HG03097 (cell line): Measurements from ENCODE around the gene MUC12.
"Not testable (repeated sequence)": the region's sequence is repeated elsewhere in the genome, so short reads cannot be mapped to it uniquely, and the experiment has no call there.

Experiments used
- ATAC-seq: cut with Tn5 transposase; IDR thresholded peaks from one replicate; pipeline ENCODE4 v1.9.1; 2021; ENCODE audit not compliant: unreplicated experiment, low FRiP score

MUC12 gene

GRCh38 chr7:100983451-100984187 lies 14.3 kb downstream of the MUC12 start:
- no peak for ATAC-seq

GRCh38 chr7:100984241-100984918 lies 15.0 kb downstream of the MUC12 start:
- not testable (repeated sequence) for ATAC-seq

GRCh38 chr7:100985033-100985797 lies 15.8 kb downstream of the MUC12 start:
- ATAC-seq, result not testable (repeated sequence)

DNA sequence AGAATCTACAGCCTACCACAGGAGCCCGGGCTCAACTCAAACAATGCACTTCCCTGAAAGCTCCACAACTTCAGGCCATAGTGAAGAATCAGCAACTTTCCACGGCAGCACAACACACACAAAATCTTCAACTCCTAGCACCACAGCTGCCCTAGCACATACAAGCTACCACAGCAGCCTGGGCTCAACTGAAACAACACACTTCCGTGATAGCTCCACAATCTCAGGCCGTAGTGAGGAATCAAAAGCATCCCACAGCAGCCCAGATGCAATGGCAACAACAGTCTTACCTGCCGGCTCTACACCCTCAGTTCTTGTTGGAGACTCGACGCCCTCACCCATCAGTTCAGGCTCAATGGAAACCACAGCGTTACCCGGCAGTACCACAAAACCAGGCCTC lies 22.3 kb downstream of the MUC12 start:
- no peak for ATAC-seq

DNA sequence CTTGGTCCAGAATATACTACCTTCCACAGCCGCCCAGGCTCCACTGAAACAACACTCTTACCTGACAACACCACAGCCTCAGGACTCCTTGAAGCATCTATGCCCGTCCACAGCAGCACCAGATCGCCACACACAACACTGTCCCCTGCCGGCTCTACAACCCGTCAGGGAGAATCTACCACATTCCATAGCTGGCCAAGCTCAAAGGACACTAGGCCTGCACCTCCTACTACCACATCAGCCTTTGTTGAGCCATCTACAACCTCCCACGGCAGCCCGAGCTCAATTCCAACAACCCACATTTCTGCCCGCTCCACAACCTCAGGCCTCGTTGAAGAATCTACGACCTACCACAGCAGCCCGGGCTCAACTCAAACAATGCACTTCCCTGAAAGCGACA lies 22.9 kb downstream of the MUC12 start:
- not testable (repeated sequence) for ATAC-seq

GRCh38 chr7:100994671-100995070 lies 25.3 kb downstream of the MUC12 start:
- ATAC-seq, result not testable (repeated sequence)

DNA sequence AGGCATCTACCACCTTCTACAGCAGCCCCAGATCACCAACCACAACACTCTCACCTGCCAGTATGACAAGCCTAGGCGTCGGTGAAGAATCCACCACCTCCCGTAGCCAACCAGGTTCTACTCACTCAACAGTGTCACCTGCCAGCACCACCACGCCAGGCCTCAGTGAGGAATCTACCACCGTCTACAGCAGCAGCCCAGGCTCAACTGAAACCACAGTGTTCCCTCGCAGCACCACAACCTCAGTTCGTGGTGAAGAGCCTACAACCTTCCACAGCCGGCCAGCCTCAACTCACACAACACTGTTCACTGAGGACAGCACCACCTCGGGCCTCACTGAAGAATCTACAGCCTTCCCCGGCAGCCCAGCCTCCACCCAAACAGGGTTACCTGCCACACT lies 29.2 kb downstream of the MUC12 start:
- ATAC-seq, result not testable (repeated sequence)

- not testable (repeated sequence) for ATAC-seq
Measured at GRCh38 chr7:100999334-100999733, 30.0 kb downstream of the MUC12 start.

- ATAC-seq, result not testable (repeated sequence)
Measured at GRCh38 chr7:101000025-101000424, 30.7 kb downstream of the MUC12 start.

DNA sequence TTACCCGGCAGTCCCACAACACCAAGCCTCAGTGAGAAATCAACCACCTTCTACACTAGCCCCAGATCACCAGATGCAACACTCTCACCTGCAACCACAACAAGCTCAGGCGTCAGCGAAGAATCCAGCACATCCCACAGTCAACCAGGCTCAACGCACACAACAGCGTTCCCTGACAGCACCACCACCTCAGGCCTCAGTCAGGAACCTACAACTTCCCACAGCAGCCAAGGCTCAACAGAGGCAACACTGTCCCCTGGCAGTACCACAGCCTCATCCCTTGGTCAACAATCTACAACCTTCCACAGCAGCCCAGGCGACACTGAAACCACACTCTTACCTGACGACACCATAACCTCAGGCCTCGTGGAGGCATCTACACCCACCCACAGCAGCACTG lies 33.0 kb downstream of the MUC12 start:
- ATAC-seq, result not testable (repeated sequence)

DNA sequence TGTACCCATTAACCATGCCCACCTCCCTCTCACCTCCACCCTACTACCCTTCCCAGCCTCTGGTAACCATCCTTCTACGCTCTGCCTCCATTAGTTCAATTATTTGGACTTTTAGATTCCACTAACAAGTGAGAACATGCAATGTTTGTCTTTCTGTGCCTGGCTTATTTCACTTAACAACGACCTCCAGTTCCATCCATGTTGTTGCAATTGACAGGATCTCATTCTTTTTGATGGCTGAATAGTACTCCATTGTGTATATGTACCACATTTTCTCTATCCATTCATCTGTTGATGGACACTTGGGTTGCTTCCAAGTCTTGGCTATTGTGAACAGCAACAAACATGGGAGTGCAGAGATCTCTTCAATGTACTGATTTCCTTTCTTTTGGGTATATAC lies 38.0 kb downstream of the MUC12 start:
- ATAC-seq, result not testable (repeated sequence)

GRCh38 chr7:101009629-101010028 lies 40.3 kb downstream of the MUC12 start:
- ATAC-seq, result no peak

- ATAC-seq, result no peak
Measured at GRCh38 chr7:101012931-101013330, 43.6 kb downstream of the MUC12 start.

DNA sequence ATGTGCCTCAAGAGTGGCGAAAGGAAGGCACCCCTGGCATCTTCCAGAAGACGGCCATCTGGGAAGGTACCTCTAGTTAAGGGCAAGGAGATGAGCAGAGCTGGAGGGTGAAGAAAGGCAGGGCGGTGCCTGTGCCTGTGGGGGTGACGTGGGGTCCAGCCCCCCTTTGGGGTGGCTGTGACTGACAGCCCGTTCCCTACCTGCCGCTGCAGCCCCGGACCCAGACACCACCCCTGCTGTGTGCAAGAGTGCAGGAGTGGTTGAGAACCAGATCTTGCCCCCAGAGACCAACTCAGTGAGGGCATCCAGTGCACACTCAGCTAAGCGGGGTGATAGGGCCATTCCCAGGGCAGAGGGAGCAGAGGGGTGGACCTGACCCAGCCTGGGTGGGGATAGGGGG lies 46.3 kb downstream of the MUC12 start:
- ATAC-seq, result no peak

DNA sequence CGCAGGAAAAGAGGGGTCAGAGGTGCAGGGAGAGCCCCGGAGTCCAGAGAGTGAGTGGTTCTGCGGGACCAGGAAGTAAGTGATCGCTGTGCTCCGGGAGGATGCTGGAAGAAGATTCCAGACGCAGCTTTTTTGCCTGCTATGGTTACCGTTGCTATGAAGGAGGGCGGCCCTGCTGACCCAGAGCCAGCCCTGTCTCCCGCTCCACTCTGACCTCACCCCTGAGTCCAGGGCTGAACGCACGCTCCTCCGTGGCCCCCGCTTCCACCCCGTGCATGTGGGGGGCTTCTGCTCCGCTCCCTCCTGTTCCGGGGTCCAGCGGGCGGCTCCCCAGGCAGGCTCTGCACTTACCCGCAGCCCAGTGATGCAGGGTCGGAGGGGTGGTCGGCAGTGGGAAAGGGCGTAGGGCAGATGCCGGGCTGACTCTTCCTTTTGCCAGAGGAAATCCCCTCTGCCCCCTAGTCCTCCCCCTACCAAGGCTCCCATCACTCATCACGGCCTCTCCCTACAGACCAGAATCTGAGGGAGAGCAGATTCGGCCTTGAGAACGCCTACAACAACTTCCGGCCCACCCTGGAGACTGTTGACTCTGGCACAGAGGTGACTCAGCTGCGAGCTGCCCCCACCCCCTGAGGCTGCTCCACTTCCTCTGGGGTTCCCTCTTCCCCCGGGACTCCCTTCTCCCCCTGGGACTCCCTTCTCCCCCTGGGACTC lies 47.9 kb downstream of the MUC12 start:
- ATAC-seq, result no peak

DNA sequence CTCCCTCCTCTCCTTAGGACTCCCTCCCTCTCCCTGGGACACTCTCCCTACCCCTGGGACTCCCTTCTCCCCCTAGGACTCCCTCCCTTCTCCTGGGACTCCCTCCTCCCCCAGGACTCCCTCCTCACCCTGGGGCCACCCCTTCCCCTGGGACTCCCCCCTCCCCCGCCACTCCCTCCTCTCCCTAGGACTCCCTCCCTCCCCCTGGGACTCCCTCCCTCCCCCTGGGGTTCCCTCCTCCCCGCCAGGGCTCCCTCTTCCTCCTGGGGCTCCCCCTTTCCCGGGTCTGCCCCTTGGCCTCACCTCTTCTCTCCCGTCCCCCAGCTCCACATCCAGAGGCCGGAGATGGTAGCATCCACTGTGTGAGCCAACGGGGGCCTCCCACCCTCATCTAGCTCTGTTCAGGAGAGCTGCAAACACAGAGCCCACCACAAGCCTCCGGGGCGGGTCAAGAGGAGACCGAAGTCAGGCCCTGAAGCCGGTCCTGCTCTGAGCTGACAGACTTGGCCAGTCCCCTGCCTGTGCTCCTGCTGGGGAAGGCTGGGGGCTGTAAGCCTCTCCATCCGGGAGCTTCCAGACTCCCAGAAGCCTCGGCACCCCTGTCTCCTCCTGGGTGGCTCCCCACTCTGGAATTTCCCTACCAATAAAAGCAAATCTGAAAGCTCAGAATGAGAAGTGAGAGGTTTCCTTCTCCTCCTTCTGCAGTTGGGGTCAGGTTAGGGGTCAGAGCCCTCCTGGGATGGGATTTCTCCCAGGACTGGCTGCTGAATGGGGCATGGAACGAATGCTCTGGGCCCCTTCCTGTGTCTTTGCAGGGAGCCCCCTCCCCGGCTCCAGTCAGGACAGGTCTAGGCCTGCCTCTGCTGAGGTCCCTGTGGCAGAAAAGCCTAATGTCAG lies 49.2 kb downstream of the MUC12 start:
- no peak for ATAC-seq

GRCh38 chr7:101020444-101020843 lies 51.1 kb downstream of the MUC12 start:
- ATAC-seq, result no peak

DNA sequence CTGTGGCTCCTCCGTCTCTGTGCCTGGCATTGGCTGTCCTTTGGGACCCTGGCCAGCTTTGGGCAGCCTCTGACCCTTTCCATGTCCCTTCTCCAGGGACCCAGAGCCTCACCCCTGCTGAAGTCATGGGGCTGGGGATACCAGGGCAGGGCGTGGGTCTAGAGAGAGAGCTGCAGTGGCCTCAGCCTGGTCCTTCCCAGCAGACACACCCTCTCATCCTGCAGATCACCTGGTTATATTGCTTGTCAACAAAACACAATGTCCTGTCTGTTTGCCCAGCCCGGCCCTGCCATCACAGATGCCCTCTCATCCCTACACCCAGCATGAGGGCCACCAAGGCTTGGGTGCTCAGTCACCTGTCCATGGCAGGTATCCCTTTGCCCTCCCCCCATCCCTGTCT lies 52.3 kb downstream of the MUC12 start:
- no peak for ATAC-seq

GRCh38 chr7:101023839-101024238 lies 54.5 kb downstream of the MUC12 start:
- ATAC-seq, result no peak

DNA sequence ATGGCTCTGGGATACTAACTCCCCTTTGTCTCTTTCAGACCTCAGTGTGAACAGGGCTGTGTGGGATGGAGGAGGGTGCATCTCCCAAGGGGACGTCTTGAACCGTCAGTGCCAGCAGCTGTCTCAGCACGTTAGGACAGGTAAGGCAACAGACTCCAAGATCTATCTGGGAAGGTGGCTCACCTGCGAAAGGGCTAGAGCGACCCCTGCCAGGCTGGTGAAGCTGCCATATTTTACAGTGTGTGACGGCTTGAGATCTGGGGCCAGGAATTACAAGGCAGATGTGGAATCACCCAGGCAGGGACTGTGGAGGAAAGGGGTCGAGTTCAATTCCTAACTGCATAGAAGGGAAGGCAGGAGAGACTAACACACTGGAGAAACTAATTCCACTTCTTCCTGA lies 61.7 kb downstream of the MUC12 start:
- ATAC-seq, result no peak
